Right lobe of liver (tissue), 4 donors: ENCODE data around the gene MROH8.

Experiments used
- POLR2A ChIP-seq: fragments of 450-650 bp; IDR thresholded peaks from one replicate; pipeline ENCODE4 v1.6.1; 2017; ENCODE audit warnings: antibody characterized with exemption, mild to moderate bottlenecking
- TF ChIP-seq, protein P1 (sequence below), 4 donors: fragments of 200-600 bp in 3 of 4; fragments of 450-650 bp in 1 of 4; IDR thresholded peaks; one replicate each; pipeline versions ENCODE4 v1.5.1 to v1.8.0; 2016 to 2022; ENCODE audit warnings: antibody characterized with exemption in 4 of 4, mild to moderate bottlenecking in 2 of 4
- donor health status: DM: no; HTN: no; CAD: no.
- donor health status: DM: no; HTN: no; CAD: no.
- donor health status: DM: no; HTN: yes; CAD: no.

GRCh38 chr20:37193821-37194220 lies 14.5 kb upstream of the MROH8 start:
- TF ChIP-seq, protein P1, sequence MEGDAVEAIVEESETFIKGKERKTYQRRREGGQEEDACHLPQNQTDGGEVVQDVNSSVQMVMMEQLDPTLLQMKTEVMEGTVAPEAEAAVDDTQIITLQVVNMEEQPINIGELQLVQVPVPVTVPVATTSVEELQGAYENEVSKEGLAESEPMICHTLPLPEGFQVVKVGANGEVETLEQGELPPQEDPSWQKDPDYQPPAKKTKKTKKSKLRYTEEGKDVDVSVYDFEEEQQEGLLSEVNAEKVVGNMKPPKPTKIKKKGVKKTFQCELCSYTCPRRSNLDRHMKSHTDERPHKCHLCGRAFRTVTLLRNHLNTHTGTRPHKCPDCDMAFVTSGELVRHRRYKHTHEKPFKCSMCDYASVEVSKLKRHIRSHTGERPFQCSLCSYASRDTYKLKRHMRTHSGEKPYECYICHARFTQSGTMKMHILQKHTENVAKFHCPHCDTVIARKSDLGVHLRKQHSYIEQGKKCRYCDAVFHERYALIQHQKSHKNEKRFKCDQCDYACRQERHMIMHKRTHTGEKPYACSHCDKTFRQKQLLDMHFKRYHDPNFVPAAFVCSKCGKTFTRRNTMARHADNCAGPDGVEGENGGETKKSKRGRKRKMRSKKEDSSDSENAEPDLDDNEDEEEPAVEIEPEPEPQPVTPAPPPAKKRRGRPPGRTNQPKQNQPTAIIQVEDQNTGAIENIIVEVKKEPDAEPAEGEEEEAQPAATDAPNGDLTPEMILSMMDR (IDR thresholded peaks at IDR 0.05): no peak
- no peak for TF ChIP-seq POLR2A
